K562 (cell line): ENCODE measurements around the gene UBAC2. TPM values are rescaled to one million over a fixed set of nuclear protein-coding genes. Genes with fewer than 3 reads are reported as not detected.

ENCODE experiments used
- ATAC-seq: fragments of 200-7000 bp; cut with Tn5 transposase; 3 replicates; pipeline ENCODE4 v1.9.1; 2020; ENCODE audit warnings: moderate library complexity
- BruUV-seq: library from RNA; stranded (reverse); fragments of 400-500 nt; replicated peaks from 2 replicates; lab custom pipeline; 2021; lab: Mats Ljungman, UMichigan
- CTCF ChIA-PET: fragments of 300-600 bp; formaldehyde crosslinking; extraction: SDS; loops from one replicate; lab custom pipeline; 2021; ENCODE audit warnings: low intra/inter-chr PET ratio; lab: Yijun Ruan, JAX
- POLR2A ChIA-PET: fragments of 300-600, 350-650 bp; sonication (Branson Sonifier 250); formaldehyde crosslinking; extraction: SDS; loops from one replicate; lab custom pipeline; 2021; ENCODE audit warnings: antibody characterized with exemption, inconsistent platforms; lab: Yijun Ruan, JAX
- DNase-seq, 4 experiments: peaks; one replicate each; pipeline versions ENCODE4 v3.0.0 to v3.0.0-alpha.2; 2011 to 2018; ENCODE audit warnings: low spot score in 3 of 4, mixed read lengths in 3 of 4; ENCODE audit errors: extremely low read depth in 1 of 4
- FAIRE-seq: peaks from 2 replicates; lab custom pipeline; 2011; peaks lifted over from hg19 to GRCh38; lab: Jason Lieb, UNC
- H2AFZ ChIP-seq: 2 replicates; pipeline ENCODE4 v1.6.0; 2011; ENCODE audit warnings: low read depth, low read length, control low read depth, inconsistent platforms
- H3K27ac ChIP-seq: fragments of 200-600 bp; 3 replicates; pipeline ENCODE4 v1.8.0; 2011; ENCODE audit warnings: low read depth, mild to moderate bottlenecking, control low read depth, inconsistent platforms, low read length, moderate library complexity, mixed read lengths; ENCODE audit errors: extremely low read depth
- H3K27me3 ChIP-seq, 2 experiments: fragments of 300-600 bp in 1 of 2; 2 replicates in 1 of 2; 3 replicates in 1 of 2; pipeline versions ENCODE4 v1.6.0 to v1.8.0; 2011; ENCODE audit warnings: inconsistent platforms in 2 of 2, low read length in 2 of 2, mild to moderate bottlenecking in 1 of 2, mixed read lengths in 1 of 2, moderate library complexity in 1 of 2; ENCODE audit not compliant: control insufficient read depth in 2 of 2, insufficient read depth in 2 of 2
- H3K36me3 ChIP-seq: fragments of 300-600 bp; 3 replicates; pipeline ENCODE4 v1.8.0; 2011; ENCODE audit warnings: mild to moderate bottlenecking, low read length, inconsistent platforms; ENCODE audit not compliant: control insufficient read depth, insufficient read depth
- H3K4me1 ChIP-seq, 2 experiments: fragments of 200-600 bp in 1 of 2; replicated peaks in 1 of 2; 2 replicates in 1 of 2; 3 replicates in 1 of 2; pipeline versions ENCODE4 v1.5.1 to v1.8.0; 2011; ENCODE audit warnings: inconsistent platforms in 2 of 2, low read length in 2 of 2, mild to moderate bottlenecking in 1 of 2, mixed read lengths in 1 of 2, moderate library complexity in 1 of 2; ENCODE audit not compliant: control insufficient read depth in 2 of 2, insufficient read depth in 2 of 2
- H3K4me2 ChIP-seq: 2 replicates; pipeline ENCODE4 v1.6.1; 2011; ENCODE audit warnings: low read length, control low read depth, inconsistent platforms, mixed read lengths; ENCODE audit not compliant: insufficient read depth
- H3K4me3 ChIP-seq: fragments of 200-600 bp; sonication (generic), shearing (Covaris generic); 2 replicates; pipeline ENCODE4 v1.5.1; 2016; ENCODE audit warnings: control low read depth, inconsistent platforms
- H3K79me2 ChIP-seq: fragments of 200-600 bp; 3 replicates; pipeline ENCODE4 v1.8.0; 2011; ENCODE audit warnings: low read length, inconsistent platforms; ENCODE audit not compliant: control insufficient read depth, insufficient read depth
- H3K9ac ChIP-seq, 2 experiments: 2 replicates each; pipeline versions ENCODE4 v1.6.0 to v1.6.1; 2011; ENCODE audit warnings: low read depth in 2 of 2, low read length in 2 of 2, control low read depth in 1 of 2, inconsistent platforms in 1 of 2, mild to moderate bottlenecking in 1 of 2, mixed read lengths in 1 of 2; ENCODE audit not compliant: insufficient read depth in 1 of 2
- H3K9me1 ChIP-seq: one replicate; pipeline ENCODE4 v1.6.0; 2011; ENCODE audit warnings: inconsistent platforms, mild to moderate bottlenecking, low read length, moderate library complexity; ENCODE audit not compliant: control insufficient read depth, insufficient read depth
- H3K9me3 ChIP-seq: replicated peaks from 2 replicates; pipeline ENCODE4 v1.5.1; 2011; ENCODE audit warnings: low read depth, low read length, inconsistent platforms; ENCODE audit not compliant: control insufficient read depth, insufficient read depth
- H4K20me1 ChIP-seq: replicated peaks from 2 replicates; pipeline ENCODE4 v1.6.1; 2011; ENCODE audit warnings: low read length, inconsistent platforms, mixed read lengths; ENCODE audit not compliant: control insufficient read depth, insufficient read depth
- ATF2 ChIP-seq: sonication (generic); formaldehyde crosslinking; IDR thresholded peaks from 2 replicates; pipeline ENCODE4 v1.8.1; 2022; ENCODE audit warnings: missing genetic modification reagents
- HDAC2 ChIP-seq: fragments of 450-650 bp; IDR thresholded peaks from 2 replicates; pipeline ENCODE4 v1.6.1; 2016; ENCODE audit warnings: mild to moderate bottlenecking
- HLTF ChIP-seq: fragments of 450-650 bp; IDR thresholded peaks from 2 replicates; pipeline ENCODE4 v1.6.1; 2016
- HSF4 ChIP-seq: fragments of 250-450 bp; sonication (Bioruptor Pico); IDR thresholded peaks from 2 replicates; pipeline ENCODE4 v2.1.2; 2022; ENCODE audit warnings: mild to moderate bottlenecking, moderate library complexity, borderline replicate concordance
- POLR2H ChIP-seq: IDR thresholded peaks from 2 replicates; pipeline ENCODE4 v1.6.1; 2016; ENCODE audit warnings: missing genetic modification characterization, low read depth, mild to moderate bottlenecking, control low read depth, missing compliant biosample characterization, moderate library complexity
- RBBP5 ChIP-seq: fragments of 200-600 bp; sonication (generic); IDR thresholded peaks from 2 replicates; pipeline ENCODE4 v1.6.1; 2012; ENCODE audit warnings: borderline replicate concordance, mild to moderate bottlenecking, low read length, control low read depth, inconsistent platforms; ENCODE audit not compliant: insufficient read depth, poor library complexity, severe bottlenecking
- ZBTB2 ChIP-seq: fragments of 450-650 bp; IDR thresholded peaks from 2 replicates; pipeline ENCODE4 v1.6.1; 2016; ENCODE audit warnings: antibody characterized with exemption
- ZC3H11A ChIP-seq: IDR thresholded peaks from 2 replicates; pipeline ENCODE4 v1.6.1; 2012; ENCODE audit warnings: low read depth, low read length, improper control_type of control experiment
- ZNF165 ChIP-seq: fragments of 250-450 bp; sonication (Bioruptor Pico); IDR thresholded peaks from 2 replicates; pipeline ENCODE4 v1.4.0; 2020; ENCODE audit warnings: borderline replicate concordance
- ZNF644 ChIP-seq: fragments of 200-800 bp; sonication (Bioruptor generic); IDR thresholded peaks from 2 replicates; pipeline ENCODE4 v1.6.1; 2016; ENCODE audit warnings: low read depth, missing genetic modification characterization, missing compliant biosample characterization
- WGBS: fragments of 100-300 bp; shearing (Covaris generic); methylation state at CpG from one replicate; pipeline ENCODE4 v1.1.6; 2016; ENCODE audit warnings: low coverage, mixed read lengths; ENCODE audit not compliant: insufficient coverage; ENCODE audit errors: missing lambda C conversion rate; 5-methylcytosine and 5-hydroxymethylcytosine counted together
- in situ Hi-C: fragments of 300-500 bp; cut with MboI; formaldehyde crosslinking; loops from 4 replicates; pipeline ENCODE4 v1.15.0; 2018; ENCODE audit warnings: inconsistent platforms, mixed read lengths
- intact Hi-C: fragments of 100-400 bp; cut with micrococcal nuclease; formaldehyde crosslinking; loops from 2 replicates; pipeline ENCODE4 v1.14.2; 2022
- polyA plus RNA-seq, 8 experiments: library from polyadenylated mRNA; depleted of rRNA in 4 of 8; stranded (reverse) in 5 of 8; unstranded in 3 of 8; fragments of >200 nt; fragmentation: Nextera tagmentation in 2 of 8; fragmentation: Illumina TruSeq in 1 of 8; extraction: Ambion mirVana in 2 of 8; extraction: Trizol in 1 of 8; gene quantifications; 2 replicates each; pipeline versions ENCODE4 v1.2.1 to v1.2.3, GENCODE V29; 2011 to 2014; ENCODE audit warnings: inconsistent platforms in 1 of 8, missing spikeins in 1 of 8
- total RNA-seq, 7 experiments: library from RNA; depleted of rRNA in 6 of 7; stranded (reverse); fragments of >200 nt in 6 of 7; fragmentation: Illumina TruSeq in 2 of 7; extraction: Trizol in 2 of 7; gene quantifications; 2 replicates each; pipeline versions ENCODE4 v1.2.1 to v1.2.3, GENCODE V29; 2011 to 2021; ENCODE audit warnings: low replicate concordance in 1 of 7
- TF ChIP-seq, protein P1 (sequence below): sonication (generic); formaldehyde crosslinking; IDR thresholded peaks from 2 replicates; pipeline ENCODE4 v1.8.1; 2023; ENCODE audit warnings: missing genetic modification reagents, mild to moderate bottlenecking, borderline replicate concordance
- TF ChIP-seq, protein P2 (sequence below): fragments of 250-450 bp; sonication (Bioruptor Pico); IDR thresholded peaks from 2 replicates; pipeline ENCODE4 v1.8.0; 2021; ENCODE audit warnings: borderline replicate concordance, mild to moderate bottlenecking, moderate library complexity; ENCODE audit not compliant: poor library complexity, severe bottlenecking

UBAC2 gene
- total and polyA plus RNA-seq, 9 of the 15 experiments (the other 6 are each of a cell fraction or from before 2014, with no cell fraction given) = 6.0 to 84.1 (median 32.3) TPM

GRCh38 chr13:99299256-99299919, 98.7 kb downstream of the UBAC2 start (continued):
- TF ChIP-seq, protein P1, sequence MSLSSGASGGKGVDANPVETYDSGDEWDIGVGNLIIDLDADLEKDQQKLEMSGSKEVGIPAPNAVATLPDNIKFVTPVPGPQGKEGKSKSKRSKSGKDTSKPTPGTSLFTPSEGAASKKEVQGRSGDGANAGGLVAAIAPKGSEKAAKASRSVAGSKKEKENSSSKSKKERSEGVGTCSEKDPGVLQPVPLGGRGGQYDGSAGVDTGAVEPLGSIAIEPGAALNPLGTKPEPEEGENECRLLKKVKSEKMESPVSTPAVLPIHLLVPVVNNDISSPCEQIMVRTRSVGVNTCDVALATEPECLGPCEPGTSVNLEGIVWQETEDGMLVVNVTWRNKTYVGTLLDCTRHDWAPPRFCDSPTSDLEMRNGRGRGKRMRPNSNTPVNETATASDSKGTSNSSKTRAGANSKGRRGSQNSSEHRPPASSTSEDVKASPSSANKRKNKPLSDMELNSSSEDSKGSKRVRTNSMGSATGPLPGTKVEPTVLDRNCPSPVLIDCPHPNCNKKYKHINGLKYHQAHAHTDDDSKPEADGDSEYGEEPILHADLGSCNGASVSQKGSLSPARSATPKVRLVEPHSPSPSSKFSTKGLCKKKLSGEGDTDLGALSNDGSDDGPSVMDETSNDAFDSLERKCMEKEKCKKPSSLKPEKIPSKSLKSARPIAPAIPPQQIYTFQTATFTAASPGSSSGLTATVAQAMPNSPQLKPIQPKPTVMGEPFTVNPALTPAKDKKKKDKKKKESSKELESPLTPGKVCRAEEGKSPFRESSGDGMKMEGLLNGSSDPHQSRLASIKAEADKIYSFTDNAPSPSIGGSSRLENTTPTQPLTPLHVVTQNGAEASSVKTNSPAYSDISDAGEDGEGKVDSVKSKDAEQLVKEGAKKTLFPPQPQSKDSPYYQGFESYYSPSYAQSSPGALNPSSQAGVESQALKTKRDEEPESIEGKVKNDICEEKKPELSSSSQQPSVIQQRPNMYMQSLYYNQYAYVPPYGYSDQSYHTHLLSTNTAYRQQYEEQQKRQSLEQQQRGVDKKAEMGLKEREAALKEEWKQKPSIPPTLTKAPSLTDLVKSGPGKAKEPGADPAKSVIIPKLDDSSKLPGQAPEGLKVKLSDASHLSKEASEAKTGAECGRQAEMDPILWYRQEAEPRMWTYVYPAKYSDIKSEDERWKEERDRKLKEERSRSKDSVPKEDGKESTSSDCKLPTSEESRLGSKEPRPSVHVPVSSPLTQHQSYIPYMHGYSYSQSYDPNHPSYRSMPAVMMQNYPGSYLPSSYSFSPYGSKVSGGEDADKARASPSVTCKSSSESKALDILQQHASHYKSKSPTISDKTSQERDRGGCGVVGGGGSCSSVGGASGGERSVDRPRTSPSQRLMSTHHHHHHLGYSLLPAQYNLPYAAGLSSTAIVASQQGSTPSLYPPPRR = no peak
- TF ChIP-seq ZNF644 (tag) (no peak), ZC3H11A (no peak)

- H4K20me1 ChIP-seq = no peaks in the 10 kb centered on the region
- WGBS = 91% methylated on average over 4 of the region's 4 CpGs
- no peak overlapping the region for H3K4me3 ChIP-seq
- FAIRE-seq (no peak), DNase-seq (no peak), ATAC-seq (no peak)
- H3K4me2 ChIP-seq = no peak overlapping the region
- in situ Hi-C loops (no loop called here), intact Hi-C loops (no loop called here)
- ChIA-PET CTCF (no interaction called here), POLR2A (no interaction called here)
- H3K9ac ChIP-seq = no peak overlapping the region
- no TSS peak for BruUV-seq
- no peaks in the 10 kb centered on the region for H3K9me1 ChIP-seq
- no peak overlapping the region for H3K27ac ChIP-seq
- no peaks in the 10 kb centered on the region for H3K9me3 ChIP-seq
- H2AFZ ChIP-seq = no peak overlapping the region
- peaks cover 3 to 7% of the 10 kb centered on the region in 2 experiments; a peak in 3 of 5 replicates for H3K4me1 ChIP-seq
- peaks cover 14% of the 10 kb centered on the region for H3K79me2 ChIP-seq
- peaks cover 20% of the 10 kb centered on the region for H3K36me3 ChIP-seq
- no peaks in the 10 kb centered on the region for H3K27me3 ChIP-seq
- TF ChIP-seq ZBTB2 = no peak
- TF ChIP-seq ATF2 (CRISPR knock-in tag) = no peak
- TF ChIP-seq HLTF = no peak
- TF ChIP-seq HDAC2 = no peak
- TF ChIP-seq, protein P2, sequence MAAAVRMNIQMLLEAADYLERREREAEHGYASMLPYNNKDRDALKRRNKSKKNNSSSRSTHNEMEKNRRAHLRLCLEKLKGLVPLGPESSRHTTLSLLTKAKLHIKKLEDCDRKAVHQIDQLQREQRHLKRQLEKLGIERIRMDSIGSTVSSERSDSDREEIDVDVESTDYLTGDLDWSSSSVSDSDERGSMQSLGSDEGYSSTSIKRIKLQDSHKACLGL (CRISPR knock-in tag) = no peak
- no peak for TF ChIP-seq ZNF165 (CRISPR knock-in tag)
- TF ChIP-seq HSF4 (CRISPR knock-in tag) = no peak
- TF ChIP-seq RBBP5 = no peak
- no peak for TF ChIP-seq POLR2H (tag)
These were observed 99.3 kb downstream of the UBAC2 start for GRCh38 chr13:99299920-99300341.
